Astrocyte (in vitro differentiated cells and primary cell): ENCODE measurements around the gene NR6A1.

Source experiments
- EZH2 ChIP-seq: IDR thresholded peaks from 2 replicates; pipeline ENCODE4 v1.6.1; 2012; ENCODE audit warnings: mild to moderate bottlenecking, low read length, inconsistent platforms; ENCODE audit not compliant: insufficient read depth
- TF ChIP-seq, protein P1 (sequence below): IDR thresholded peaks from 2 replicates; pipeline ENCODE4 v1.5.1; 2011; ENCODE audit warnings: low read depth, mild to moderate bottlenecking, inconsistent platforms, low read length, moderate library complexity; ENCODE audit not compliant: insufficient read depth

DNA sequence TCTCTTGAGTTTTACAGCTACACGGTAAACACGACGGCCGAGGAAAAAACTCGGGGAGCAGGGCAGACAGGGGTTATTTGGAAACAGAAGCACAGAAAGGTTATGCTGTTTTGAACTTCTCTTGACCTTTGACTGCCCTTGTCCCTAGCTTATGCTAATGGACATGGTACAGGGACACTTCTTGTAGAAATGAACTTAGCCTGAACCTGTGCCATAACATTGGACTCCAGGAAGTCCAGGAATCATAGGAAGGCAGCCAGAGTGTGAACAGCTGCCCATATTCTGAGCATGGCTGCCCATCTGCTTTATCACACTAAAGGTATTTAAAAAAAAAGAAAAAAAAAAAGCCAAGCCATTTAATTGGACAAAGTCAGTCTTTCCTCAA is 46.1 kb downstream of the NR6A1 start:
- TF ChIP-seq, protein P1, sequence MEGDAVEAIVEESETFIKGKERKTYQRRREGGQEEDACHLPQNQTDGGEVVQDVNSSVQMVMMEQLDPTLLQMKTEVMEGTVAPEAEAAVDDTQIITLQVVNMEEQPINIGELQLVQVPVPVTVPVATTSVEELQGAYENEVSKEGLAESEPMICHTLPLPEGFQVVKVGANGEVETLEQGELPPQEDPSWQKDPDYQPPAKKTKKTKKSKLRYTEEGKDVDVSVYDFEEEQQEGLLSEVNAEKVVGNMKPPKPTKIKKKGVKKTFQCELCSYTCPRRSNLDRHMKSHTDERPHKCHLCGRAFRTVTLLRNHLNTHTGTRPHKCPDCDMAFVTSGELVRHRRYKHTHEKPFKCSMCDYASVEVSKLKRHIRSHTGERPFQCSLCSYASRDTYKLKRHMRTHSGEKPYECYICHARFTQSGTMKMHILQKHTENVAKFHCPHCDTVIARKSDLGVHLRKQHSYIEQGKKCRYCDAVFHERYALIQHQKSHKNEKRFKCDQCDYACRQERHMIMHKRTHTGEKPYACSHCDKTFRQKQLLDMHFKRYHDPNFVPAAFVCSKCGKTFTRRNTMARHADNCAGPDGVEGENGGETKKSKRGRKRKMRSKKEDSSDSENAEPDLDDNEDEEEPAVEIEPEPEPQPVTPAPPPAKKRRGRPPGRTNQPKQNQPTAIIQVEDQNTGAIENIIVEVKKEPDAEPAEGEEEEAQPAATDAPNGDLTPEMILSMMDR, result no peak
- no peak for TF ChIP-seq EZH2
